ENCODE data around the gene COL18A1. TPM values are rescaled to one million over a fixed set of nuclear protein-coding genes. Genes with fewer than 3 reads are reported as not detected.

The COL18A1 gene
- polyA plus RNA-seq, 3 donors, result 0.80 to 4.1 (median 1.1) TPM

- Histone ChIP-seq H3K4me3 (replicated peaks in 1 of 3; ENCODE audit: low read depth in 2 of 3, low read length in 3 of 3) (no peak overlapping the region), H3K27ac (ENCODE audit: low read depth in 1 of 2, low read length in 2 of 2) (no peak overlapping the region), H3K27me3 (ENCODE audit: control insufficient read depth in 2 of 2, insufficient read depth in 2 of 2, low read length in 2 of 2) (peaks cover 12 to 23% of the 10 kb centered on the region in 2 donors), H2AFZ (ENCODE audit: insufficient read depth, low read depth, low read length, poor library complexity, severe bottlenecking) (no peak overlapping the region), H3K4me2 (replicated peaks; ENCODE audit: extremely low read depth, low read length, poor library complexity, severe bottlenecking) (no peak overlapping the region), H3K79me2 (ENCODE audit: insufficient read depth, low read length) (no peaks in the 10 kb centered on the region), H3K9me3 (replicated peaks in 1 of 2; ENCODE audit: control insufficient read depth in 1 of 2, insufficient read depth in 1 of 2, low read length in 2 of 2) (no peaks in the 10 kb centered on the region), H3K4me1 (ENCODE audit: control insufficient read depth in 1 of 2, insufficient read depth in 2 of 2, low read length in 2 of 2) (no peaks in the 10 kb centered on the region), H3K9ac (ENCODE audit: insufficient read depth, low read length, poor library complexity, severe bottlenecking) (no peak overlapping the region), H4K20me1 (ENCODE audit: insufficient read depth, low read length) (no peaks in the 10 kb centered on the region), H3K36me3 (replicated peaks in 1 of 2; ENCODE audit: control insufficient read depth in 1 of 2, insufficient read depth in 2 of 2, low read length in 2 of 2) (no peaks in the 10 kb centered on the region)
- Mint-ChIP-seq H3K27ac (no peak overlapping the region), H3K4me3 (peak overlapping the region in 1 of 2 donors; percentile 43), H3K36me3 (no peaks in the 10 kb centered on the region), H3K9me3 (peaks cover 0 to 2% (median 0%) of the 10 kb centered on the region in 7 donors), H3K27me3 (ENCODE audit: low read depth in 3 of 3) (peaks cover 22 to 50% (median 29%) of the 10 kb centered on the region in 3 donors), H3K4me1 (no peaks in the 10 kb centered on the region)
- no peak for DNase-seq
- TF ChIP-seq CTCF (IDR thresholded peaks at IDR 0.05), result no peak
- 57% methylated on average over 10 of the region's 10 CpGs for whole genome bisulfite sequencing (ENCODE audit: insufficient coverage)
- intact Hi-C loops (cut with micrococcal nuclease), result no loop called here
Measured at GRCh38 chr21:45562402-45562801, 157.4 kb downstream of the COL18A1 start.

GRCh38 chr21:45562965-45563364, 158.0 kb downstream of the COL18A1 start:
- Histone ChIP-seq H3K4me1 (ENCODE audit: control insufficient read depth in 1 of 2, insufficient read depth in 2 of 2, low read length in 2 of 2) (no peaks in the 10 kb centered on the region), H2AFZ (ENCODE audit: insufficient read depth, low read depth, low read length, poor library complexity, severe bottlenecking) (no peak overlapping the region), H3K4me2 (replicated peaks; ENCODE audit: extremely low read depth, low read length, poor library complexity, severe bottlenecking) (no peak overlapping the region), H3K27ac (ENCODE audit: low read depth in 1 of 2, low read length in 2 of 2) (no peak overlapping the region), H3K79me2 (ENCODE audit: insufficient read depth, low read length) (no peaks in the 10 kb centered on the region), H3K27me3 (ENCODE audit: control insufficient read depth in 2 of 2, insufficient read depth in 2 of 2, low read length in 2 of 2) (peaks cover 12 to 23% of the 10 kb centered on the region in 2 donors), H3K9me3 (replicated peaks in 1 of 2; ENCODE audit: control insufficient read depth in 1 of 2, insufficient read depth in 1 of 2, low read length in 2 of 2) (no peaks in the 10 kb centered on the region), H3K9ac (ENCODE audit: insufficient read depth, low read length, poor library complexity, severe bottlenecking) (no peak overlapping the region), H3K36me3 (replicated peaks in 1 of 2; ENCODE audit: control insufficient read depth in 1 of 2, insufficient read depth in 2 of 2, low read length in 2 of 2) (no peaks in the 10 kb centered on the region), H4K20me1 (ENCODE audit: insufficient read depth, low read length) (no peaks in the 10 kb centered on the region), H3K4me3 (replicated peaks in 1 of 3; ENCODE audit: low read depth in 2 of 3, low read length in 3 of 3) (no peak overlapping the region)
- H3K4me3 Mint-ChIP-seq, result peak overlapping the region in 1 of 2 donors; percentile 35
- H3K36me3 Mint-ChIP-seq, result no peaks in the 10 kb centered on the region
- WGBS (ENCODE audit: insufficient coverage), result 94% methylated on average over 2 of the region's 6 CpGs
- H3K9me3 Mint-ChIP-seq, result peaks cover 0 to 2% (median 0%) of the 10 kb centered on the region in 7 donors
- no peak for DNase-seq
- no peak for TF ChIP-seq CTCF (IDR thresholded peaks at IDR 0.05)
- H3K27me3 Mint-ChIP-seq (ENCODE audit: low read depth in 3 of 3), result peaks cover 18 to 50% (median 32%) of the 10 kb centered on the region in 3 donors
- intact Hi-C loops (cut with micrococcal nuclease), result no loop called here
- H3K27ac Mint-ChIP-seq, result no peak overlapping the region
- H3K4me1 Mint-ChIP-seq, result no peaks in the 10 kb centered on the region

Small RNA genes within 50 kb of the gene (small RNA-seq; reads per million reads assigned to genes)
- gene MIR6815 (ENCODE audit: insufficient read length, low read depth) (not detected), gene MTCO1P3 (ENCODE audit: insufficient read length, low read depth) (not detected)

Other genes with a start within 250 kb of the COL18A1 start
- 10 to 100 TPM in 1 of 3 donors, 1 to 10 TPM in 2; 1.8 to 21.3 (median 2.8) TPM for gene POFUT2, start 117.3 kb upstream of the COL18A1 start, polyA plus RNA-seq
- gene SLC19A1, start 137.3 kb downstream of the COL18A1 start, polyA plus RNA-seq, result 10 to 100 TPM; 25.0 to 53.0 (median 39.9) TPM
- gene PCBP3, start 238.6 kb downstream of the COL18A1 start, polyA plus RNA-seq, result under 1 TPM in 2 of 3 donors, not detected in 1; 0.34 to 0.49 TPM

All from CD14-positive monocyte (primary cell).